SK-N-SH (cell line): ENCODE measurements around the gene ANKRD10. TPM values are rescaled to one million over a fixed set of nuclear protein-coding genes. Genes with fewer than 3 reads are reported as not detected.

ENCODE experiments used
- CTCF ChIA-PET: fragments of 300-600, 350-600 bp; formaldehyde crosslinking; extraction: SDS; loops from one replicate; lab custom pipeline; 2021; lab: Yijun Ruan, JAX
- POLR2A ChIA-PET: fragments of 350-600 bp; sonication (Branson Sonifier 250); formaldehyde crosslinking; extraction: SDS; loops from one replicate; lab custom pipeline; 2020; ENCODE audit warnings: antibody characterized with exemption, inconsistent platforms; lab: Yijun Ruan, JAX
- DNase-seq: peaks from one replicate; pipeline ENCODE4 v3.0.0; 2012
- H2AFZ ChIP-seq: fragments of 200-600 bp; sonication (generic); 2 replicates; pipeline ENCODE4 v1.8.1; 2016; ENCODE audit warnings: antibody characterized with exemption, mild to moderate bottlenecking, low read depth
- H3F3A ChIP-seq: fragments of 200-600 bp; sonication (generic); replicated peaks from 2 replicates; pipeline ENCODE3; 2016; ENCODE audit warnings: antibody characterized with exemption, mild to moderate bottlenecking; ENCODE audit not compliant: insufficient read depth
- H3K27ac ChIP-seq, 2 experiments: fragments of 200-500 bp in 1 of 2; fragments of 200-600 bp in 1 of 2; sonication (Bioruptor generic) in 1 of 2; sonication (generic), shearing (Covaris generic) in 1 of 2; 2 replicates each; pipeline versions ENCODE4 v1.5.1 to v1.6.1; 2014 to 2016; ENCODE audit warnings: low read depth in 2 of 2, inconsistent platforms in 1 of 2, low read length in 1 of 2, mild to moderate bottlenecking in 1 of 2, mixed read lengths in 1 of 2
- H3K27me3 ChIP-seq: fragments of 200-600 bp; sonication (generic), shearing (Covaris generic); 2 replicates; pipeline ENCODE4 v1.6.1; 2016; ENCODE audit warnings: mixed run types; ENCODE audit not compliant: insufficient read depth
- H3K36me3 ChIP-seq, 2 experiments: fragments of 200-500 bp in 1 of 2; fragments of 200-600 bp in 1 of 2; sonication (Bioruptor generic) in 1 of 2; sonication (generic) in 1 of 2; replicated peaks in 1 of 2; 2 replicates each; pipeline versions ENCODE3 to v1.5.1; 2014 to 2016; ENCODE audit warnings: low read length in 1 of 2, mild to moderate bottlenecking in 1 of 2; ENCODE audit not compliant: insufficient read depth in 2 of 2, control insufficient read depth in 1 of 2
- H3K4me1 ChIP-seq, 2 experiments: fragments of 200-500 bp in 1 of 2; fragments of 200-600 bp in 1 of 2; sonication (Bioruptor generic) in 1 of 2; sonication (generic), shearing (Covaris generic) in 1 of 2; 2 replicates each; pipeline versions ENCODE4 v1.5.1 to v1.6.1; 2014 to 2016; ENCODE audit warnings: low read depth in 1 of 2, low read length in 1 of 2, mixed run types in 1 of 2; ENCODE audit not compliant: insufficient read depth in 2 of 2, control insufficient read depth in 1 of 2
- H3K4me2 ChIP-seq: fragments of 200-600 bp; sonication (generic), shearing (Covaris generic); 2 replicates; pipeline ENCODE4 v1.6.1; 2017; ENCODE audit warnings: mixed run types
- H3K4me3 ChIP-seq, 2 experiments: fragments of 200-500 bp in 1 of 2; fragments of 200-600 bp in 1 of 2; sonication (Bioruptor generic) in 1 of 2; sonication (generic), shearing (Covaris generic) in 1 of 2; 2 replicates each; pipeline versions ENCODE4 v1.5.1 to v1.8.1; 2014 to 2016; ENCODE audit warnings: low read depth in 2 of 2, inconsistent platforms in 1 of 2, low read length in 1 of 2, mild to moderate bottlenecking in 1 of 2, mixed read lengths in 1 of 2, moderate library complexity in 1 of 2
- H3K79me2 ChIP-seq: fragments of 200-600 bp; sonication (generic); 2 replicates; pipeline ENCODE4 v1.8.1; 2017; ENCODE audit warnings: mild to moderate bottlenecking; ENCODE audit not compliant: insufficient read depth
- H3K9ac ChIP-seq: fragments of 200-600 bp; sonication (generic); 2 replicates; pipeline ENCODE4 v1.6.1; 2017; ENCODE audit warnings: mixed run types
- H3K9me2 ChIP-seq: fragments of 200-600 bp; sonication (generic); 2 replicates; pipeline ENCODE4 v1.6.1; 2017; ENCODE audit warnings: mixed run types
- H3K9me3 ChIP-seq: fragments of 200-600 bp; sonication (generic); 2 replicates; pipeline ENCODE4 v1.6.1; 2017; ENCODE audit warnings: mixed run types, mild to moderate bottlenecking, moderate library complexity
- H4K20me1 ChIP-seq: fragments of 200-600 bp; sonication (generic); 2 replicates; pipeline ENCODE4 v1.6.1; 2017; ENCODE audit warnings: mild to moderate bottlenecking, mixed run types; ENCODE audit not compliant: insufficient read depth
- CHD2 ChIP-seq: fragments of 150-350 bp; IDR thresholded peaks from 2 replicates; pipeline ENCODE4 v1.6.1; 2018; ENCODE audit warnings: low read length; ENCODE audit not compliant: partially characterized antibody
- ELF1 ChIP-seq: IDR thresholded peaks from 2 replicates; pipeline ENCODE4 v1.4.0; 2012
- FOXM1 ChIP-seq: IDR thresholded peaks from 2 replicates; pipeline ENCODE4 v1.4.0; 2012; ENCODE audit warnings: low read depth, mild to moderate bottlenecking
- GABPA ChIP-seq: IDR thresholded peaks from 2 replicates; pipeline ENCODE4 v1.4.0; 2012; ENCODE audit warnings: low read depth, mild to moderate bottlenecking
- MEF2A ChIP-seq: IDR thresholded peaks from 2 replicates; pipeline ENCODE4 v1.4.0; 2012; ENCODE audit warnings: low read depth, borderline replicate concordance
- MXI1 ChIP-seq: IDR thresholded peaks from 2 replicates; pipeline ENCODE4 v1.6.1; 2012; ENCODE audit warnings: mild to moderate bottlenecking, low read depth, low read length, improper control_type of control experiment
- NRF1 ChIP-seq: IDR thresholded peaks from 2 replicates; pipeline ENCODE4 v1.6.1; 2012; ENCODE audit warnings: low read depth, mild to moderate bottlenecking, low read length
- PBX3 ChIP-seq: IDR thresholded peaks from 2 replicates; pipeline ENCODE4; 2012
- RXRA ChIP-seq: IDR thresholded peaks from 2 replicates; pipeline ENCODE4 v1.4.0; 2012; ENCODE audit warnings: low read depth, mild to moderate bottlenecking, borderline replicate concordance
- TAF1 ChIP-seq: IDR thresholded peaks from 2 replicates; pipeline ENCODE4 v1.6.1; 2012; ENCODE audit warnings: low read depth, mild to moderate bottlenecking, low read length, moderate library complexity, borderline replicate concordance
- TCF12 ChIP-seq: IDR thresholded peaks from 2 replicates; pipeline ENCODE4 v1.4.0; 2012
- YY1 ChIP-seq: IDR thresholded peaks from 2 replicates; pipeline ENCODE4 v1.4.0; 2012; ENCODE audit warnings: low read depth, mild to moderate bottlenecking
- ZBTB33 ChIP-seq: IDR thresholded peaks from 2 replicates; pipeline ENCODE4 v1.4.0; 2012; ENCODE audit warnings: low read depth, borderline replicate concordance
- WGBS: methylation state at CpG from one replicate; pipeline ENCODE4 v1.1.6; 2017; ENCODE audit warnings: low lambda C conversion rate; 5-methylcytosine and 5-hydroxymethylcytosine counted together
- polyA plus RNA-seq, 3 experiments: library from polyadenylated mRNA; depleted of rRNA; stranded (reverse); fragments of >200 nt; gene quantifications; 2 replicates each; pipeline ENCODE4 v1.2.3, GENCODE V29; 2012
- TF ChIP-seq, protein P1 (sequence below): IDR thresholded peaks from 2 replicates; pipeline ENCODE4 v1.6.1; 2012; ENCODE audit warnings: mild to moderate bottlenecking, low read depth, low read length, moderate library complexity

The ANKRD10 gene
- polyA plus RNA-seq, 1 of the 3 experiments (the other 2 are of a cell fraction), result 53.2 TPM

GRCh38 chr13:110831437-110832204, 83.2 kb downstream of the ANKRD10 start (continued):
- TF ChIP-seq TAF1 (no peak), MXI1 (no peak), GABPA (no peak), PBX3 (no peak)

DNA sequence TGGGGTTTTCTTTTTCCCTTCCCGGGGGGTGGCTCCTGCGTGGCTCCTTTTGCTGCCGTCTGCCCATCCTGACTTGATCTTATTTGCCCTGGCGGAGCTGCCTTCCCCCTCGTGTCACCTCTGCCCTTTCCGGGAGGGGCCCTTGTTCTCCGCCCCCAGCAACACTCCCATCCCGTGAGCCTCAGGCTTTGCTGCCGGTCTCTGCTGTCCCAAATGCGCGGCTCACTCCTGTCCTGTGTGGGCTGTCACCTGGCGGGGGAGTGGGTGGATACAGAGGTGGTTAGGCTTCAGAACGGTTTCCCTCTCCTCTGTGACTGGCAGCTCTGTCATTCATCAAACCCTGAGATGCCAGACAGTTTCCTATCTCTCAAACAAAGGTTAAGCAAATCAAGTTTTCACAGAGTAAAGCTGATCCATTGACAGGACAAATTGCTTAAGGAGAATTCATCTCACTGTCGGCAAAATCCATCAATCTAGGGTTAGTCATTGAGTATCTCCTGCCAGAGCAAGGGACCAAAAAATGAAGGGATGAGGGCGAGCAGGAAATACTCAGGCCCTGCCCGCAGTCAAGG, 84.0 kb downstream of the ANKRD10 start:
- no peaks in the 10 kb centered on the region for H3F3A ChIP-seq
- H3K4me2 ChIP-seq, result no peak overlapping the region
- H3K9me3 ChIP-seq, result no peaks in the 10 kb centered on the region
- H3K4me1 ChIP-seq, result no peaks in the 10 kb centered on the region
- ChIA-PET CTCF (no interaction called here), POLR2A (no interaction called here)
- H3K4me3 ChIP-seq, result no peak overlapping the region
- H3K79me2 ChIP-seq, result no peaks in the 10 kb centered on the region
- H4K20me1 ChIP-seq, result no peaks in the 10 kb centered on the region
- H3K36me3 ChIP-seq, result no peaks in the 10 kb centered on the region
- no peaks in the 10 kb centered on the region; the same call in 1 of the 2 replicates for H3K27me3 ChIP-seq
- no peak overlapping the region for H3K27ac ChIP-seq
- no peak overlapping the region for H2AFZ ChIP-seq
- DNase-seq, result no peak
- TF ChIP-seq, protein P1, sequence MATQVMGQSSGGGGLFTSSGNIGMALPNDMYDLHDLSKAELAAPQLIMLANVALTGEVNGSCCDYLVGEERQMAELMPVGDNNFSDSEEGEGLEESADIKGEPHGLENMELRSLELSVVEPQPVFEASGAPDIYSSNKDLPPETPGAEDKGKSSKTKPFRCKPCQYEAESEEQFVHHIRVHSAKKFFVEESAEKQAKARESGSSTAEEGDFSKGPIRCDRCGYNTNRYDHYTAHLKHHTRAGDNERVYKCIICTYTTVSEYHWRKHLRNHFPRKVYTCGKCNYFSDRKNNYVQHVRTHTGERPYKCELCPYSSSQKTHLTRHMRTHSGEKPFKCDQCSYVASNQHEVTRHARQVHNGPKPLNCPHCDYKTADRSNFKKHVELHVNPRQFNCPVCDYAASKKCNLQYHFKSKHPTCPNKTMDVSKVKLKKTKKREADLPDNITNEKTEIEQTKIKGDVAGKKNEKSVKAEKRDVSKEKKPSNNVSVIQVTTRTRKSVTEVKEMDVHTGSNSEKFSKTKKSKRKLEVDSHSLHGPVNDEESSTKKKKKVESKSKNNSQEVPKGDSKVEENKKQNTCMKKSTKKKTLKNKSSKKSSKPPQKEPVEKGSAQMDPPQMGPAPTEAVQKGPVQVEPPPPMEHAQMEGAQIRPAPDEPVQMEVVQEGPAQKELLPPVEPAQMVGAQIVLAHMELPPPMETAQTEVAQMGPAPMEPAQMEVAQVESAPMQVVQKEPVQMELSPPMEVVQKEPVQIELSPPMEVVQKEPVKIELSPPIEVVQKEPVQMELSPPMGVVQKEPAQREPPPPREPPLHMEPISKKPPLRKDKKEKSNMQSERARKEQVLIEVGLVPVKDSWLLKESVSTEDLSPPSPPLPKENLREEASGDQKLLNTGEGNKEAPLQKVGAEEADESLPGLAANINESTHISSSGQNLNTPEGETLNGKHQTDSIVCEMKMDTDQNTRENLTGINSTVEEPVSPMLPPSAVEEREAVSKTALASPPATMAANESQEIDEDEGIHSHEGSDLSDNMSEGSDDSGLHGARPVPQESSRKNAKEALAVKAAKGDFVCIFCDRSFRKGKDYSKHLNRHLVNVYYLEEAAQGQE, result no peak
- TF ChIP-seq CHD2, result no peak
- no peak for TF ChIP-seq FOXM1
- TF ChIP-seq MXI1, result no peak
- TF ChIP-seq RXRA, result no peak
- no peak for TF ChIP-seq NRF1
- no peak for TF ChIP-seq GABPA
- no peak for TF ChIP-seq ELF1
- no peak for TF ChIP-seq ZBTB33
- TF ChIP-seq MEF2A, result no peak
- TF ChIP-seq TCF12, result no peak
- no peak for TF ChIP-seq YY1
- H3K9ac ChIP-seq, result no peak overlapping the region
- 85% methylated on average over 13 of the region's 16 CpGs for WGBS
- no peaks in the 10 kb centered on the region for H3K9me2 ChIP-seq
